ENCODE data around the gene ATP1A1.

DNA sequence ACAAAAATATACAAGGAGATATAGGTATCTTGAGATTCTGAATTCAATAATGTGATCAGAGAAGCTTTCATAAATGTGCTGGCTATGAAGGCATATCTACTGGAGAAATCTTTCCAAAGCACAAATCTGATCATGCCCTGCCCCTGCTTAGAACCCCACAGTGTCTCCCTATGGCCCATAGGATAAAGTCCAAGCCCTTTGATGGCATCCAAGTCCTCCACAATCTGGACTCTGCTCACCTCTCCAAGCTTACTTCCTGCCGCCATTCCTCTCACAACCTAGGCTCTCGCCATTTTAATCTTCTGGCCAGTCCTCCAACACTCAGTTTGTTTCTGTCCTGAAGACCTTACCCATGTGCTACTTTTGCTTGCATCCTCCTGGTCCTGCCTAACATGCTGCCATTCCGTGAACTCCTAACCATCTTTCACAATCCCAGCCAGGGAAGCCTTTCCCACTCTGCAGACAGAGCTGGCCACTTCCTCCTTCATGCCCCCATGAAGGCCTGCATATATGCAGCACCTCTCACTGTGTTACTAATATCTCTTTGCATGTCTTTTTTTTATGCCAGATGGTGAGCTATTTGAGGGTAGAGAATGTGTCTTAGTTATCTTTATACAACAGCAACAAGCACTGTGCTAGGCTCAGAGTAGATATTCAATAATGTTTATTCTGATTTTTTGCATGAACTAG lies 5.6 kb upstream of the ATP1A1 start:
- TF ChIP-seq CTCF (IDR thresholded peaks at IDR 0.05), result no peak
- no peak for TF ChIP-seq POLR2AphosphoS5 (IDR thresholded peaks at IDR 0.05; ENCODE audit: insufficient read depth in 1 of 2, low read depth in 1 of 2)
- TF ChIP-seq POLR2A (IDR thresholded peaks at IDR 0.05), result no peak

Data from vagina (tissue), 2 donors.